Brain pericyte (primary cell): Measurements from ENCODE around the gene USP32.
"Not testable (repeated sequence)": the region's sequence is repeated elsewhere in the genome, so short reads cannot be mapped to it uniquely, and the experiment has no call there.

ENCODE experiments used
- DNase-seq: peaks from one replicate; pipeline ENCODE4 v3.0.0-alpha.2; 2012; ENCODE audit warnings: low read depth, low spot score

Gene USP32

DNA sequence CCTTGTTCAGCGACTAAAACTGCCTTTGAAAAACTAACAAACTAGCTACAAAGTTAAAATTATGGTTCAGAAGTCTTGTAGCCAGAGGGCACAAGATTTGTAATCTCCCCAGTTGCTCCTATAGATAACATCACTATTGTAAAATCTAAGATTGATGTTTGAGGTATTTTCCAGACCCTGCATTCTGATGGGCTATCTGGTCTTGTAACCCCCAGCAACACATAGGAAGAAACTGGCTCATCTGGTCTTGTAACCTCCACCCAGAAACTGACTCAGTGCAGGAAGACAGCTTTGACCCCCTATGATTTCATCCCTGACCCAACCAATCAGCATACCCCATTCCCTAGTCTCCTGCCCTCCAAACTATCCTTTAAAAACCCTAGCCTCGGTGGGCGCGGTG, 18.1 kb upstream of the USP32 start:
- DNase-seq: no peak

DNA sequence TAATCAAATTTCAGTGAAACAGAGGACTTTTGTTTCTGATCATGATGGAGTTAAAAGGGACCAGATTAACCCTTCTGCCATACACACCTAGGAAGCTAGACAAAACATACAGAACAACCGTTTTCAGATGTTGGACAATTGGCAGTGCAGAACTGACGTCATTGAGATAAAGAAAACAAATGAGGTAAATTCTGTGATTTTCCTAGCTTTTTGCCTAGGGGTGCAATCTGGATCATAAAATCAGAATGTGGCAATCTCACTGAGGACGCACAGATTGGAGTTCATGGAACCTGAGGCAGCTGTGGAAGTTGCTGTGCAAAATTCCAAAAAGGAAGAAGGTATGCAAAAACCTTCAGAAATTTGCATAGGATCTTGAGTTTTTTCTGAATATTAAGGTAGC, 15.0 kb upstream of the USP32 start:
- no peak for DNase-seq

DNA sequence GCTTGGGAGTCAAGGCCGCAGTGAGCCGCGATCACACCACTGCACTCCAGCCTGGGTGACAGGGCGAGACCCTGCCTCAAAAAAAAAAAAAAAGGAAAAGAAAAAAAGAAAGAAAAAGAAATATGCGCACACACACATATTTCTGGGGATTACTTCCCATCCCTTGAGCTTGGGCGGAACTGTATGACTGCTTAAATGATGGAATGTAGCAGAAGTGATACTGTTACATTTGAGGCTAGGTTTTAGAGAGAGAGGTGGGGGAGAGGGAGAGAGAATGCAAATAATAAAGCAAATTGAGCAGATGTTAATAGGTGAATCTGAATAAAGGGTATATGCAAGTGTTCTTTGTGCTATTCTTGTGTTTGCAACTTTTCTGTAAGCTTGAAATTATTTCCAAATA, 12.0 kb upstream of the USP32 start:
- DNase-seq: no peak

DNA sequence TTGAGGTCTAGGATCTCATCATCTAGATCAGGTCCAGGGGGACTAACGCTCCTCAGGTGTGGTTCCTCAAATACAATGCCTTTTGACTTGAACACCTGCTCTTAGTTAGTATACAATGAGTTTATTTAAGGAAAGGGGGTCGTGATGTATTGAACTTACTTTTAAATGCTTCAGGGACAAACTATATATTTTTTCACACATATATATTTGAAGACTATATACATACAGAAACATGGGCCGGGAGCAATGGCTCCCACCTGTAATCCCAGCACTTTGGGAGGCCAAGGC, 11.5 kb upstream of the USP32 start:
- DNase-seq: no peak

DNA sequence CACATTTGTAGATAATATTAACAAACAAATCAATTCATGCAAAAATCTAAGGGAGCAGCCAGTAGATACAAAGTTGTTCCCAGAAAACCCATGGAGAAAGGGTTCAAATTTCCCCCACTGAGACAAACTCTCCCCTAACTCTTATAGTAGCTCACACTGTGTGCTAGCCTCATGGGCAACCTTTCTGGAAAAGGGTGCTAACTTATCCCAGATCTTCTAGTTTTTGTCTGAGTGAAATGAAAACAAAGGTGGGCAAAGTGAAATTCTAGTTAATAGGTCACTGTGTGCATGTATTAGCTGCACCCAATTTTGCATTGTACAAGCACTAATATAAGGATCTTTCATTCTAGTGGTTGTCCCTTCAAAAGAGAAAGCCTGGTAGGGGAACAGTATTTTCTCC, 9.9 kb upstream of the USP32 start:
- DNase-seq: no peak

DNA sequence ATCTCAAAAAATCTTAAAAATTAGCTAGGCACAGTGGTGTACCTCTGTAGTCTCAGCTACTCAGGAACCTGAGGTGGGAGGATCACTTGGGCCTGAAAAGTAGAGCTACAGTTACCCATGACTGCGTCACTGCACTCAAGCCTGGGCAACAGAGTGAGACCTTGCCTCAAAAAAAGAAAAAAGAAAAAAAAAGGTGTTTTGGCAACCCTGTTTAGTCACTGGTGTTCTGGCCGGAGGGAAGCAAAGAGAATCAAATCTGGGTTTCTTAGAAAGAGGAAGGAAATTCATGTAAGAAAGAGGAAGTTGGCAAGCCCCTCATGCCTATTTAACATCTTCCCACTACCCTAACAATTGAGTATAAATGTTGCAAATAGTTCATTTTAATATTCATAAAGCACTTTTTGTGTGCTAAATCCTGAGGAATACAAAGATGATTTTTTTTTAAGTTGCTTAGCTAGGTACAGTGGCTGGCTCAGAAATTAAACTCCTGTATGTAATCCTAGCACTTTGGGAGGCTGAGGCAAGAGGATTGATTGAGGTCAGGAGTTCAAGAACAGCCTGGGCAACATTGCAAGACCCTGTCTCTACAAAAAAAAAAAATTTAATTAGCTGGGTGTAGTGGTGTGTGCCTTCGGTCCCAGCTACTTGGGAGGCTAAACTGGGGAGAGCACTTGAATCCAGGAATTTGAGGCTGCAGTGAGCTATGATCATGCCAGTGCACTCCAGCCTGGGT, 6.5 kb upstream of the USP32 start:
- DNase-seq: no peak

DNA sequence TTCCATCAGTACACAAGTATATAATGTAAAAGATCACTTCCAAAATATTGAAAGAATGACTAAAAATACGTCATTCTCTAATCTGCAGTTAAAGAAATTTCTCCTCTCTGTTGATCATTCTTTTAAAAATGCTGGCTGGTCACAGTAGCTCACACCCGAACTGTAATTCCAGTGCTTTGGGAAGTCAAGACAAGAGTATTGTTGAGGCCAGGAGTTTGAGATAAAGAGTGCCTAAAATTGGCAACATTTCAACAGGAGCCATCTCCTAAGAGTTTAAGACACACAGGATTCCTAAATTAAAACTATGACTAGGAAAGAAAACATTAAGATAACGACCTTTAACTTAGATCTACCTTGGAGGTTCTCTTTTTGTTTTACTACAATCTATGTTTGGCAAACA, 4.5 kb upstream of the USP32 start:
- no peak for DNase-seq

DNA sequence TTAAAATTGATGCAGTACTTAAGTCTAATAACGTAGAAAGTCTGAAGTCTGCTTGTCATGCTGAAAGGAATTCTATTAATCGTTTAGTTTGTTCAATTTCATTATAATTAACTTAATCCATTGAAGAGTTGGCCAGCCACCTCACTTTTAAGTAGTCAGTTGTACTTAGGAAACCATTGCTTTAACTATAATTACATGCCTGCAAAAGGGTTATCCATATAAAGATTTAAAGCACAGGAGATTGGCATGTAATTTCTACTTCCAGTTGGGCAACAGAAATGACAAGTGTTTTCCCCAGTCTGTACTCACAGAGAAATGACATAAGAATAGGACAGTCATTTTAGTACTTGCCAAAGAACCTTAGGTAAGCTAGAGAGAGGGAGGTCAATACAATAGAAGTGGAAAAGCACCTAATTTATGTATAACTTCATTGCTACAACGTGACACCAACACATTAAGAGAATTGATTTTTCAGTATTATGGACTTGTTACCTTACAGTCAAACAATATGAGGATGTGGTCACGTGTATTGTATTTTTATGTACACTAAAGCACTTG, 3.7 kb upstream of the USP32 start:
- no peak for DNase-seq

DNA sequence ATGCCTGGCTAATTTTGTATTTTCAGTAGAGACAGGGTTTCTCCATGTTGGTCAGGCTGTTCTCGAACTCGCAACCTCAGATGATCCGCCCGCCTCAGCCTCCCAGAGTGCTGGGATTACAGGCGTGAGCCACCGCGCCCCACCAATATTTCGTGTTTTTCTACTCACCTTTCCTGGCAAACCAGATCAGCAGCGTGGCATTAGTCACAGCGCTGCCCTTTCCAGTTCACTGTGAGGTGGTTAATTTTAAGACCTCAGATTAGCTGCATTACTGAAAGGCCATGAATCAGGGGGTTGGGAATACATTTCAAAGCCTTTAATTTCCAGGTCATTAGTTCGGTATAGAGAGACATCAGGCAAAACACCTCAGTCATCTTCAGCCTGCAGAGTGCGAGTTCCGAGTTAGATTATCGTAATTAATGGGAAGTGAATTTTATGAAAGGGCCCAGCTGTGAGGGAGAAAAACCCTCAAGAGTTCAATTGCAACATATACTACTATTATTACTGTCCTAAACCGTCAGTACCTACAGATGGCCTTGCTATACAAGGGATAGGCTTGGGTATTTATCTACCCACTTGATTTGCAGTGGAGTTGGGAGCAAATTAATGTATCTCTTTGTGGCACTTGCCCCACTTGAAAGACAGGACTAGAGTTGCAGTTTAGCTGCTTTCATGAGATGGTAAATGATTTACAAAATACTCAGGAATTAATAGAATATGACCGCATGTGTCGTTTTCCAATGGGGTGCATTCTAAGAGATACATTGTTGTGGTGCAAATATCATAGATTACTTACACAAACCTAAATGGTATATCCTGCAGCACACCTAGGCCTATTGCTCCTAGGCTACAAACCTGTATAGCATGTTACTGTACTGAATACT, 2.1 kb upstream of the USP32 start:
- no peak for DNase-seq

DNA sequence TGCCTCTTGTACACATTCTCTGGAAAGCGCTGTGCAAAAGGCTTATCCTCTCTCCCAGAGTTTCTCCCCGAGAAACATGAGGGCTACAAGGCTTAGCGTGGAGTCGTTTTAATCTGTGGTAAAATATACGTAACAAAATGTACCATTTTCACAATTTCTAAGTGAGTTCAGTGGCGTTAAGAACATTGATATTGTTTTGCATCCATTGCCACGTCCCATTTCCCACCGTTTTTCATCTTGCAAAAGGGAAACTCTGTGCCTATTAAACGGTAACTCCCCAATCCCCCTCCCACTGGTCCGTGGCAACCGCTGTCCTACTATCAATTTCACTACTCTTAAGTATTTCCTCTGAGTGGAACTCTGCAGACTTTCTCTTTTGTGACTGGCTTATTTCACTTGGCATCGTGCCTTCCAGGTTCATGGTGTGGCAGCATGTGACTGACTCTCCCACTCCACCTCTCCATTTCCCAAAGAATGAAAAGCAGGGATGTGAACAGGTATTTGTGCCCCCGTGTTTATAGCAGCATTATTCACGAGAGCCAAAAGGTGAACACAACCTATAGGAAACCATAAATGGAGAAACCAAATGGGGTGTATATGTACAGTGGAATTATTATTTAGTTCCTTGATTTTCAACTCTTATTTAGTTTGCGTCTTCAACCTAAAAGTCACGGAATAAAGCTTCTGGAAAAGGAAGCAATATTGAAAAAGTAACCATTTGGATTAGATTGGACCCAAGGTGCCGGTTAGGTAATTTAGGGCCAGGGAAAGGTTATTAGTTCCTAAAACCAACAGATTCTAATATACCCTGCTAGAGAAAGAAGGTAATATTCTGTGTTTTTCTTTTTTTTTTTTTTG, 1.1 kb upstream of the USP32 start:
- DNase-seq: peak; percentile 32

DNA sequence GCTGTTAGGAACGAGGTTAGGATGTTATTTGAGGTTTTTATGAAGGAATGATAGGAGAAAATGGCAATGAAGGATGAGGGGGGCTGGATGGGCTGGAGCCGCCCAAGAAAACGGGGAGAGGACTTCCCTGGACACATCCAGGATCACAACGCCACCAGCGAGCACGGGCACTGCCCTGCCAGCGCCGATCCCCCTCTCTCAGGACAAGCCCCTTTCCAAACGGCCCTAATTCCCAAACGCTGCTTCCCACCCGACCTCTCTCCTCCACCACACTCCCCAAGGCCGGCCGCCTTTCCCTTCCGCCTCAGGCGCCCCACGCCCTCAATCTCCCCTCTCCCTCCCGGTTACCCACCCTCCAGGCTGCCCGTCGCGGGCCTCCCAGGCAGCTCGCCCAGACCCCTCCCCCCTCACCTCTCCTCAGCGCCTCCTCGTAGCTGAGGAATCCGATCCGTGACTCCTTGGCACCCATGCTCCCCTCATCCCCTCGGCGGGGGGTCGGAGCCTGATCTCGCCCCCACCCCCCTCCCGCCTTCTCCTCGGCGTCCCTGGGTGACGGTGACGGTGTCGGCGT, 377 bp downstream of the USP32 start:
- peak; percentile 36 for DNase-seq

DNA sequence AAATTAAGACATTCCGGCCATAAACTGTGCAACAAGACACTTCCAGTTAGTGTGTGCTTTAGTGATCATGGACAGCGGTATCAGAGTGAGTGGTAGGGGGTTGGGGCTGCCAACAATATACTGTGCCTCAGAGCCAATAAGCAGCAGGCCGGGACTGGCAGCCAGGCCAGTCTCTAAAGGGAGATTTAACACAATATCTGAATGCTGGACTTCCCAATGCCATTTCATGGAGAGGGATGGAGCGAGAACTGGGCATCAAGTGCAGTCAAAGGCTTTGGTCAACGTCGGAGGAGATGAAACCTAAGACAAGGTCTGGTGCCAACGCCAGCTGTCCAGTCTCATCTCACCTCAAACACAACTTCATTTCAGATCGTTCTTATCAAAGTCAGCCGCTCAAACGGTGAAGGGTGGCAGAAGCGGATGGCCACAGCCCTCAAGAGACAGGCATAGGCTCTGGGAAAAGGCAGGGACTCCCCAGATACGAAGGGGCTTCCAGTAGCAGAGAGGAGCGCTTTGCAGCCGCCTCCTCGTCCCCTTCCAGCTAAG, 935 bp downstream of the USP32 start:
- peak; percentile 16 for DNase-seq

DNA sequence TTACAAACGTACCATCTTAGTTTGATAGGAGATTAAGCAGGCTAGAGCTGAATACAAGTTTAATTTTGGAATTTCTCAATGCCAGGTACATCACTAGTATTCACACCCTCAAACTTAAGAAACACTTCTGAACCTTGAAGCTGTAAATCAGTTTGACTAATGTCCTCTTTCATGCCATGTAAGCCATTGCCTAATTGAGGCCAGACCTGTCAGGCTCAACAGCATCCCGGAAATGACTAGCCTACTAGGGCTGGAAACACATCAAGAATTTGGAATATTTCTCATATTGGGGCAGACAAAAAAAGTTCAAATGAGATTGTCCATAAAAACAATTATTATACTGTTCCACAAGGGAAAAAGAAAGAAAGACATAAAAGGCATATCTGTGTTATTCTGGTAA, 1.7 kb downstream of the USP32 start:
- no peak for DNase-seq

DNA sequence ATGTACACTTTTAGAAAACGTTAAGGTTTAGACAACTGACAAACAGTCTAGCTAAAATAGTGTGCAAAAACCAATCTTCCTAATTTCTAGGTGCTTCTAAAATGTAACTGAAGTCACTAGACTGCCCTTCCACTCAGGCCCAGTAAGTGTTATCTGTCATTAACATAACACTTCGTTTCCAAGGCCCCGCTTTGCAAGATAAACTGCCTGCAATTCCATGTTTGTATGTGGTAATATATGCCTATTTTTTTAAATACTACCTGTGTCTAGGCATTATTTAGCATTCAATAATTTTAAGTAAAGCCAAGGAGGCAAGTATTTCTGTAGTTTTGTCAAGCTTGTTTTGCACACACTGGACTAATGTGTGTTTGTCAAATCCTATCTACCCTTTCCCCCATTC, 3.2 kb downstream of the USP32 start:
- DNase-seq: no peak

DNA sequence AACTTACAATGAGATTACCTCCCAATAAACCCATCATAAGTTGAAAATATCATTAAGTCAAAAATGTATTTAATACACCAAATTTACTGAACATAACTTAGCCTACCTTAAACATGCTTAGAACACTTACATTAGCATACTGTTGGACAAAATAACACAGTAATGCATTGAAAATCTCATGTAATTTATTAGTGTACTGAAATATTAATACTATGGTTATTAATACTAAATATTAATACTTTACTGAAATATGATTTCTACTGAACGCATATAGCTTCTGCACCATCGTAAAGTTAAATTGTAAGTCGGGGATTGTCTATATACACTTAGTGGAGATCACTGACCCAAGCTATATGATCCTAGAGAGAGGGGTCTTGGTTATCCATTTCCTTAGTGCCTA, 4.3 kb downstream of the USP32 start:
- no peak for DNase-seq

DNA sequence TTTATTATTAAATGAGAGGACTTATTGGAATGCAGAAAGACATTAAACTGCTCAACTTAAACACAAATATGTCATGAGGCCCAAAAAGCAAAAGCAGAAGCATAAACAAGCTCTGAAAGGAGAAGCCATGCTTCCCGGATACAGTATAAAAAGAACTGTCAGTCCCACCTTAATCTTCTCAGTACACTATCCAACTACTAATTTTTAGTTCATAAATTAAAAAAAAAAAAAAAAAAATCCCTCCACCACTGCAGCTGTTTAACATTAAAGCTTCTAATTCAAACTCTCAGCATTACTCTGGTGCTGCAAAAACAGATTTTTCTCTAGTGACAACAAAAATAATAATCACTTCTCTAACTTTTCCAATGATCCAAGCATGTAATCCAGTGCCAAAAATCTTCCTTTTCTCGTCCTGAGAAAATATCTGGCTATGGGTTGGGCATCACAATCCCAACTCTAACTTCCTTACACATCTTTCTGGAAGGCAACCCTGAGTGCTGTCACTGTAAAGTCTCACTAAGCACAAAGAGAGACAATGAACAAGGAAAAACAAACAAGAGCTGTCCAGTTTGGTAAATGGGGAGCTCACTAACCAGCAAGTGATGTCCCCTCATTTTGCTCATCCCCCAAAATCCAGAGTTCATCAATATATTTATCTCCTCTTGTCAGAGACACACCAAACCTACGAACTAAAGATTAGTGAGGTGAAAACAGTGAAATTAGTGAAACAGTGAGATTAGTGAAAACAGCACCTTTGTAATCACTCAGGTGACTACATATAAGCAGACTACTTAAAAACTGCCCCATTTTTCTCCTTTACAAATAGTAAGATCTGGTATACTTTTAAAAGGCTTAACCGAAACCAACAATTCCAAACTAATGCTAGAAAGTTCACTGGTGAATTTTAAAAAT, 5.5 kb downstream of the USP32 start:
- DNase-seq: no peak

DNA sequence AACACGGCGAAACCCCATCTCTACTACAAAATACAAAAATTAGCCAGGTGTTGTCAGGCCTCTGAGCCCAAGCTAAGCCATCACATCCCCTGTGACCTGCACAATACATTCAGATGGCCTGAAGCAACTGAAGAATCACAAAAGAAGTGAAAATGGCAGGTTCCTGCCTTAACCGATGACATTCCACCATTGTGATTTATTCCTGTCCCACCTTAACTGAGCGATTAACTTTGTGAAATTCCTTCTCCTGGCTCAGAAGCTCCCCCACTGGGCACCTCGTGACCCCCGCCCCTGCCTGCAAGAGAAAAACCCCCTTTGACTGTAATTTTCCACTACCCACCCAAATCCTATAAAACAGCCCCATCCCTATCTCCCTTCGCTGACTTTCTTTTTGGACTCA, 7.0 kb downstream of the USP32 start:
- DNase-seq: not testable (repeated sequence)

DNA sequence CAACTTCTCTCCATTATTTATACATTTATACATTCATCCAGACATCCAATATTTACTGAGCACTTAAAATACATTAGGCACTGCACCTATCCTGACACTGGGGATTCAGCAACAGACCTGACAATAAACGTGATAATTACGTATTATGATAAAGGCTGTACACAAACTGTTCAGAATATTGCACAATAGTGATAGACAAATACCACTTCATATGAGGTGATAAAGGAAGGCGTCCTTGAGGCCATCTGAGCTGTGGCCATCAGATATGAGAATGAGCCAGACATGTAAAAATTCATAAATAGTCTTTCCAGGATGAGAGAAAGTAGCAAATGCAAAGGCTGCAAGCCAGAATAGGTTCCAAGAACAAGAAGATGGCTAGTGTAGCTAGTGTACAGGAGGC, 8.6 kb downstream of the USP32 start:
- DNase-seq: no peak

DNA sequence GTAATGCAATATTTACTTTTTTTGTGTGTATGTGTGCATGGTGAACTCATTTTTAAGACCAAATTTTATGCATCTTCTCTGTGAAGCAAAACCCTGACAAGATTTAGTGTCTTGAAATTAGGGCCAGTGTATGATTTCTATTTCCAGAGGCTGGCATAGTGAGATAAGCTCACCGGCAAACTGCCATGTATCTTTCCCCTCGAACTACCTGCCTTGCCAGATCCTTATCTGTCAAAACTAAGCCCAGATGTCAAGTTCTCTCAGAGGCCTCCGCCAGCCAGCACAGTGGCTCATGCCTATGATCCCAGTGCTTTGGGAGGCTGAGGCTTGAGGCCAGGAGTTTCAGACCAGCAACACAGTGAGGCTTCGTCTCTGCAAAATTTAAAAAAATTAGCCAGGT, 10.0 kb downstream of the USP32 start:
- DNase-seq: no peak

DNA sequence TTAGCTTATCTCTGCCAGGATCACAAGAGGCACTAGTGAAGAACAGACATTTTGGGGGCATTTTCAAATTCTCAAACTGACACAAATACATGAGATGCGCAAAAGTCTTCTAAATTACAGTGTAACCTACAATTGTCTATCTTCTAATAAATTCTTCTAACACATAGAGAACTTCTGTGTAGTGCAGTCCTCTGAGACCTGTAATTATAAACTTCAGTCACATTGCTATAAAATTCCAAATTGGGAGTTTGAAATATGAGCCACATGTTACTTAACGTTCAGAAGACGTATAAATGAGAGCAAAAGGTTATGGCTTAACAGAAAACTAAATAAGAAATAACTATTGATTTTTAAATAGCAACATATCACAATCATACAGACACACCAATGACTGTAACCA, 12.5 kb downstream of the USP32 start:
- not testable (repeated sequence) for DNase-seq
